Activated naive CD4-positive, alpha-beta T cell treated with Interleukin-2 at 50 U/mL for 16 hours (primary cell): ENCODE measurements around the gene APOB.

ENCODE experiments used
- DNase-seq: peaks from one replicate; pipeline ENCODE4 v3.0.0-alpha.2; 2020

The APOB gene

GRCh38 chr2:21019000-21019677 is 24.7 kb downstream of the APOB start:
- DNase-seq: no peak

- DNase-seq: no peak
These were observed 25.6 kb downstream of the APOB start for GRCh38 chr2:21018290-21018689.

DNA sequence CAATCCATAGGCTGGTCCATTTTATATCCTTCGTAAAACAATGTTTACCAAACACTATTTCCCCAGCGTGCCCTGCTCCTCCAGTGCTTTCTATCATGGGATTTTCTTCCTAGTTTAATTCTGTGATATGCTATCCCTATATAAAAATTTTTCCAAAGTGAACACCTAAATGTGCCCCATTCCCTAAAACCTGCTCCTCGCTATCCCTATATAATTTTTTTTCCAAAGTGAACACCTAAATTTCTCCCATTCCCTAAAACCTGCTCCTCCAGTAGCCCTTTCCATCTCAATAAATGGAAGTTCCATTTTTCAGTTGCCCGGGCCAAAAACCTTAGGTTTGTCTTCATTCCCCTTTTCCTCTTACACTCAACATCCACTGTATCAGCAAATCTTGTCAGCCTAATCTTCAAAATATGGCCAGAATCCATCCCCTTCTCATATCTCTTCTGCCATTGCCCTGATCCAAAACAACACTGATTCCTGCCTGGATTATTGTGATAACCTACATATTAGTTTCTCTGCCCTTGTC is 26.1 kb downstream of the APOB start:
- DNase-seq: no peak

DNA sequence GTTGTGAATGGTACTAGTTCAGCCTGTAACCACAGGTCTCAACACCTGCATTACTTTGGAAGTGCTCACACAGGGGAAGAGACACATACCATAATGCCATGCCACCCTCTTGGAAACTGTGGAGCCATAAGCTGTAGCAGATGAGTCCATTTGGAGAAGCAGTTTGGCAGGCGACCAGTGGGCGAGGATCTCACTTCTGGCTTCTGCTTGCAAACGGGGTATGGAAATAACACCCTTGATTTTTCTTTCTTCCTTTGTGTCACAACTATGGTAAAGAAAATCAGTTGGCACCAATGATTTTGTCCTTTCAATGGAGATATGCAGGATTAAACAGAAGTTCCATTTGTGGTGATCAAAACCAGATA is 28.6 kb downstream of the APOB start:
- DNase-seq: no peak

DNA sequence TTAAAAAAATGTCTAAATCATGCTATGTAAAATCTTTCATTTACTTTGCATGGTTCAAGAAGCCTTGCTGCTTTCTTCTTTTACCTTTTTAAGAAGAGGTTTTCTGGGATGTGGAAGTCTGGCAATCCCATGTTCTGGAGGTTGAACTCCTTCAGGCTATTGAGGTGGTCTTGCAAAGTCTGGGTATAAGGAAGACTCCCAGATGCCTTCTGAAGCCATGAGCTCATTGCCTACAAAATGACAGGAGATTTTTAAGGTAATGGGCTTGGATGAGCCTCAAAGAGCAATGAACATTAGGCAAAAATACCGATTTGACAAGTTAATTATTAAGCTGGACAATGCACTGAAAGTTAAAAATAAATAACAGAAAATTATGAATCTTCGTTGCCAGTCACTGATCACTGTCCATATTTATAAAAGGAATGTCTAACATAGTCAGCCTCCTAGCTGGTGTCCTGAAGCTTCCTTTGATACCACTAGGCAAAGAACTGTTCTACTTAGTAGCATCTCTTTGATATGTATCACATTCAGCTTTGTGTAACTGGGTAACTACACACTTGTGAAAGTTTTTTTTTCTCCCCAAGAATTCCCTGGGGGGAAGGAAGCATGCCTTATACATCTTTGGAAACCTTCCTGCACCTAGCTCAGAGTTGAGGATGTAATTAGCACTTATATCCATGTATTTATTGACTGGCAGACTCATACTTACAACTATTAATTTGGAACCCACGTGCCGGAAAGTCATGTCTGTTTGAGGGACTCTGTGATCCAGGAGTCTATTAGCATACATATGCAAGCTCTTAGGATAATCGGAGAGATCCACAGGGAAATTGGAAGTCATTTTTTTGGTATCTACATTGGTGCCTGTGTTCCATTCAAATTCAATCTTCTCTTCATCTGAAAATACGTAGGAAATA is 29.3 kb downstream of the APOB start:
- no peak for DNase-seq

GRCh38 chr2:21013043-21013816 is 30.6 kb downstream of the APOB start:
- DNase-seq: no peak

DNA sequence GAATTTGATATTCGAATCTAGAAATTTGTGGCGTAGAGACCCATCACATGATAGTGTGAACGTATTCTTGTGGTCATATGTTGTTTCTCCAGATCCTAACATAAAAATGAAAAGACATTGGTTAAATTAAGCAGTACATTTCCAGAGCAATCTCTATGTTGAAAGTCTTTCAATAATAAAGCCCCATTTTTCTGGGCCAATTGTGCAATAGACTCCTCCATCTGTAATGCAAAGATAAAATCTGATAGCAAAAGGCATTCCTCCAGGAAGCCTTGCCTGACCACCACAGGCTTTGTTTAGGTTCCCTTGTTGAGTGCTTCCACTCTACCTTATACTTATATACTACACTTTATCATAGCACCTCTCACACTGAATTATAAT is 31.3 kb downstream of the APOB start:
- DNase-seq: no peak

DNA sequence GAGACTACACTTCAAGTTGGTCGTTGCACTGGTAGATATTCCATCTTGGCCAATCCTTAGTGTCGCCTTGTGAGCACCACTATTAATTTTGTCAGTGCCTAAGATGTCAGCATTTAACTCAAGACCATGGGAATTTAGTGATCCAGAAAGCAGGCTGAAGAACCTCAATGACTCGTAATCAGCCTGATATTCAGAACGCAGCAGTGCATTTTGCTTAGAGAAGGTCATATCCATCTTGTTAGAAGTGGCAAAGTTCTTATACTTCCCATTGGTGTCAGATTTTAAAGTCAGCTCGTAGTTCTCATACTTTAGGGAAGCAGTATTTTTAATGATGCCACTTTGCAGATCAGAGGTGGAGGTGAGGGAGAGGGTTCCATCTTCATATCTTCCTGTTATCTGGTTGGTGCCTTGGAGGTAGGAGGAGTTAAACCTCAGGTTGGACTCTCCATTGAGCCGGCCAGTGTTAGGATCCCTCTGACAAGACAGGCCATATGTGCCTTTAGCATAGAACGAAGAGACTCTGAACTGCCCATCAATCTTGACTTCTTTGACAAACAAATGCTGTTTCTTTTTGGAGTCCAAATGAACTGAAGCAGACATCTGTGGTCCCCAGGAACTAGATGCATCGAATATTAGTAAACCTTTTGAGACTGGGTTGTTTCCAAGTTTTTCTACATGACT is 31.9 kb downstream of the APOB start:
- DNase-seq: no peak

DNA sequence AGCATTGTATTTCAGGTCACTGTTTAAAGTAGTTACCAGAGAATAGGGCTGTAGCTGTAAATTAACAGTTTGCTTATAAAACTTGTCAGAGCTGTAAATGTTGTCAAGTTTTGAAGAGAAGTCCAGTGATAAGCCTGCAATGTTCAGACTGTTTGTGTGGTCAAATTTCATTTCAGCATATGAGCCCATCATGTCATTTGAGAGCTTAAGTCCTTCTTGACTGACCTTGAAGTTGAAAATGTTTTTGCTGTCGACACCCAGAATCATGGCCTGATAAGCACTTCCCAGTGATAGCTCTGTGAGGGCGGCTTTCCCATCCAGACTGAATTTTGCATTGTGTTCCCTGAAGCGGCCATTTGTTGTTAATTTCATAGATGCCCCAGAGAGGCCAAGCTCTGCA is 32.4 kb downstream of the APOB start:
- DNase-seq: no peak

DNA sequence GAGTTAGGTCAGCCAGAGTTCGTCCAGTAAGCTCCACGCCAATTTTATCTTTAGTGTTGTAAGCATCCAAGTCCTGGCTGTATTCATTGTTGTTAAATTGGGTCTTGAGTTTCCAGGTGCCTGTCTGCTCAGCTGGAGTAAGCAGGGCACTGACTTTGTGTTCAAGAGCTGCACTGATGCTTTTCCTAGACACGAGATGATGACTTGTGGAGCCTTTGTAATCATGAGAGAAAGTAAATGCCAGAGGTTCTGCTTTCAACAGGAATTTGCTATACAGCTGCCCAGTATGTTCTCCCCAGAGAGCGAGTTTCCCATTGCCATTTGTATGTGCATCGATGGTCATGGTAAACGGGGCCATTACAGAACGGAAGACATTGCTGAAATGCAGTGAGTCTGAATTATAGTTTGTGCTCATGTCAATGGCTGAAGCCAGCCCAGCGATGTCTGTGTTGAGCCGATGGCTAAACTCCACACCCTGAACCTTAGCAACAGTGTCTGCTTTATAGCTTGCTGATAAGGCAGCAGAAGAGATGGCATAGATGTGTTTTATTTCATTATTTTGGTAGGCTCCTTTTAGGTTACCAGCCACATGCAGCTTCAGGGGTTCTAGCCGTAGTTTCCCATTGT is 32.9 kb downstream of the APOB start:
- DNase-seq: no peak

- no peak for DNase-seq
These were observed 34.1 kb downstream of the APOB start for GRCh38 chr2:21009662-21010225.

GRCh38 chr2:21008790-21009661 is 34.8 kb downstream of the APOB start:
- no peak for DNase-seq

GRCh38 chr2:21008014-21008789 is 35.7 kb downstream of the APOB start:
- no peak for DNase-seq

GRCh38 chr2:21007129-21008013 is 36.5 kb downstream of the APOB start:
- no peak for DNase-seq

DNA sequence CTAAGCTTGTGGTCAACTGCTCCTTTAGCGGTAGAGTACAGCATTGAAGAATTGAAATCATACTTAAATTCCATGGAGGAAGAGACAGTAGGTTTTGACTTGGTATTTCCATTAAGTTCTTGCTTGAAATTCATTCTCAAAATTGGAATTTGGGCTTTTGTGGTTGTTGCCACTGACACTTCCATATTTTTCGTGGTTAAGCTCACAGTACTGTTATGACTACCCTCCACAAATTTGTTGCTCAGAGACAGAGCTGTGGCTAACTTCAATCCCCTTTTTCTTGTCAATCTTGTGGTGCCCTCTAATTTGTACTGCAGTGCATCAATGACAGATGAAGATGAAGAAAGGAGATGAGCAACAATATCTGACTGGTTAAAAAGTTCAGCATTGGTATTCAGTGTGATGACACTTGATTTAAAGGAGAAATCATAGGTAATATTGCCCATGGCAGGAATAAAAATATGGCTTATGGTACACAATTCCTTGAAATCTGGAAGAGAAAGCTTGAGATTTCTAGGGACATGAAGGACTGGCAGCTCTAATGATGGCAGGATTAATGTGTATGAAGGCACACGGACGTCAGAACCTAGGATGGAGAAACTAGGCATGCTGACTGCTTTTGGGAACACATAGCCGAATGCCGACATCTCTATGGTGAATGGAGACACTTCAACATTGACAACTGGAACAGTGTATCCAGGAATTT is 37.3 kb downstream of the APOB start:
- DNase-seq: no peak

- no peak for DNase-seq
These were observed 38.0 kb downstream of the APOB start for GRCh38 chr2:21005700-21006422.

DNA sequence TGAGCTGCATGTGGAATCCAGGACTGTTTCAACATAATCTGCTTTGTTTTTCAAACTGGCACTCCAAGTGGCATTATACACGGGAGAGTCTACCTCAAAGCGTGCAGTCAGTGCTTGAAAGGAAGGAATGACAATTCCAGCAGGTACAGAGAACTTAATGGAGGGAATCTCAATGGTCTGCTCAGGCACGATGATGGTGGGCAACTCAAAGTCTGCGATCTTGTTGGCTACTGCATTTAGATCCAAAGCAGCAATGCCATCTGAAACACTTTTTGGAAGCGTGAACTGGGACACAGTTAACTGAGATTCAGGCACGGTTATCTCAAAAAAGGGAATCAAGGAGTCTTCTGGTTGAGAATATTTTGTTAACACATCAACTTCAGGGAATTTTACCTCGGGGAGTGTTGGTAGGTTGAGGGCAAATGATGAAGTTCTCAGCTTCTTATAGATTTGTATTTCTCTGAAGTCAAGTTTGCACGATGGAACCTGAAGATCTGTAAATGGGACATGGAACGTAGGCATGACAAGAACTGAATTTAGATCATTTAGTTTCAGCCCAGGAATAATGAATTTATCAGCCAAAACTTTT is 38.7 kb downstream of the APOB start:
- no peak for DNase-seq
